ENCODE measurements around the gene ENDOV.

The ENDOV gene

GRCh38 chr17:80432350-80432955 is 17.5 kb downstream of the ENDOV start:
- DNase-seq, result no peak

GRCh38 chr17:80432961-80433550 is 18.1 kb downstream of the ENDOV start:
- DNase-seq, result no peak

- DNase-seq, result no peak
Observed at GRCh38 chr17:80433916-80434666, 19.1 kb downstream of the ENDOV start.

GRCh38 chr17:80437532-80437931 is 22.6 kb downstream of the ENDOV start:
- DNase-seq, result no peak

- DNase-seq, result no peak
Observed at GRCh38 chr17:80438806-80439205, 23.8 kb downstream of the ENDOV start.

- DNase-seq, result no peak
Observed at GRCh38 chr17:80439499-80439898, 24.5 kb downstream of the ENDOV start.

GRCh38 chr17:80441133-80441578 is 26.2 kb downstream of the ENDOV start:
- DNase-seq, result peak; percentile 74

- no peak for DNase-seq
Observed at GRCh38 chr17:80441598-80442322, 26.8 kb downstream of the ENDOV start.

- no peak for DNase-seq
Observed at GRCh38 chr17:80442323-80442659, 27.3 kb downstream of the ENDOV start.

GRCh38 chr17:80442764-80443163 is 27.8 kb downstream of the ENDOV start:
- DNase-seq, result no peak

GRCh38 chr17:80443498-80443897 is 28.5 kb downstream of the ENDOV start:
- DNase-seq, result no peak

- no peak for DNase-seq
Observed at GRCh38 chr17:80443916-80444643, 29.1 kb downstream of the ENDOV start.

GRCh38 chr17:80444644-80444979 is 29.6 kb downstream of the ENDOV start:
- DNase-seq, result no peak

GRCh38 chr17:80445007-80445725 is 30.2 kb downstream of the ENDOV start:
- no peak for DNase-seq

GRCh38 chr17:80445726-80446110 is 30.8 kb downstream of the ENDOV start:
- no peak for DNase-seq

- DNase-seq, result no peak
Observed at GRCh38 chr17:80446645-80447405, 31.9 kb downstream of the ENDOV start.

GRCh38 chr17:80447790-80448189 is 32.8 kb downstream of the ENDOV start:
- no peak for DNase-seq

- no peak for DNase-seq
Observed at GRCh38 chr17:80449194-80449929, 34.4 kb downstream of the ENDOV start.

- DNase-seq, result no peak
Observed at GRCh38 chr17:80449930-80450576, 35.1 kb downstream of the ENDOV start.

GRCh38 chr17:80451104-80451775 is 36.3 kb downstream of the ENDOV start:
- no peak for DNase-seq

Data from stimulated activated CD8-positive, alpha-beta memory T cell treated with anti-CD3 and anti-CD28 coated beads, Interleukin-4, amount 100 ng/mL, for 48 hours (primary cell).